Type B pancreatic cell (in vitro differentiated cells): ENCODE data around the gene ZNF148. TPM values are rescaled to one million over a fixed set of nuclear protein-coding genes. Genes with fewer than 3 reads are reported as not detected.

Source experiments
- DNase-seq: peaks from one replicate; pipeline ENCODE4 v3.0.0; 2021; ENCODE audit warnings: mixed read lengths; ENCODE audit not compliant: unreplicated experiment; ENCODE audit errors: extremely low spot score
- H3K27ac Mint-ChIP-seq: 2 replicates; pipeline ENCODE4 v1.8.0; 2021; ENCODE audit warnings: mild to moderate bottlenecking, mixed read lengths
- H3K27me3 Mint-ChIP-seq: 2 replicates; pipeline ENCODE4 v1.8.0; 2021; ENCODE audit warnings: mixed read lengths
- H3K36me3 Mint-ChIP-seq: 2 replicates; pipeline ENCODE4 v1.8.0; 2021; ENCODE audit warnings: mixed read lengths
- H3K4me1 Mint-ChIP-seq: one replicate; pipeline ENCODE4 v1.8.0; 2021; ENCODE audit warnings: mixed read lengths; ENCODE audit not compliant: unreplicated experiment
- H3K4me3 Mint-ChIP-seq: 2 replicates; pipeline ENCODE4 v1.8.0; 2021; ENCODE audit warnings: mild to moderate bottlenecking, mixed read lengths
- H3K9me3 Mint-ChIP-seq: 2 replicates; pipeline ENCODE4 v1.8.0; 2021; ENCODE audit warnings: mixed read lengths
- total RNA-seq: library from RNA; stranded (reverse); gene quantifications from 2 replicates; pipeline ENCODE4 v1.2.1, GENCODE V29; 2021; ENCODE audit warnings: low replicate concordance
- TF ChIP-seq, protein P1 (sequence below): fragments of 200-600 bp; sonication (generic); conservative IDR thresholded peaks from 2 replicates; pipeline ENCODE4 v1.5.0; 2021; ENCODE audit warnings: antibody characterized with exemption, mild to moderate bottlenecking

The ZNF148 gene
- total RNA-seq, 1 donor from 2014 or later = 46.4 TPM

GRCh38 chr3:125319765-125320164 lies 55.4 kb downstream of the ZNF148 start:
- H3K27ac Mint-ChIP-seq = no peak overlapping the region

DNA sequence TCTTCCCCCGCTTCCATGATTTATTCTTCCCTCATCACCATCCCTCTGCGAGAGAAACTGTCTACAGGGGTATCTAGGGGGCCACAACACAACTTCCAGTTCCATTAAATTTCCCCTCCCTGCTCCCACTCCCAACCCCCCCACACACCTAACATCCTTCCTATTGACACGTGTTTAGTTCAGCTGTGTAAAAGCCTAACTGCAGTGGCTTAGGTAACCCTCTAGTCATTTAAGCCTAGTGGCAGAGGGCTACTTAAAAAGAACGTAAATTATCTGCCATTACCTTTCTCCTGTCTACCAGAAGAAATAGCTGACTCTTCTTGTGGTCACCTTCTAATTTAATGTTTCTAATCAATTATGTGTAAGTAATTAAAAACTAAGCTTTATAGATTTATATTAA lies 56.3 kb downstream of the ZNF148 start:
- DNase-seq = no peak
- H3K36me3 Mint-ChIP-seq = peaks cover 23% of the 10 kb centered on the region
- TF ChIP-seq, protein P1, sequence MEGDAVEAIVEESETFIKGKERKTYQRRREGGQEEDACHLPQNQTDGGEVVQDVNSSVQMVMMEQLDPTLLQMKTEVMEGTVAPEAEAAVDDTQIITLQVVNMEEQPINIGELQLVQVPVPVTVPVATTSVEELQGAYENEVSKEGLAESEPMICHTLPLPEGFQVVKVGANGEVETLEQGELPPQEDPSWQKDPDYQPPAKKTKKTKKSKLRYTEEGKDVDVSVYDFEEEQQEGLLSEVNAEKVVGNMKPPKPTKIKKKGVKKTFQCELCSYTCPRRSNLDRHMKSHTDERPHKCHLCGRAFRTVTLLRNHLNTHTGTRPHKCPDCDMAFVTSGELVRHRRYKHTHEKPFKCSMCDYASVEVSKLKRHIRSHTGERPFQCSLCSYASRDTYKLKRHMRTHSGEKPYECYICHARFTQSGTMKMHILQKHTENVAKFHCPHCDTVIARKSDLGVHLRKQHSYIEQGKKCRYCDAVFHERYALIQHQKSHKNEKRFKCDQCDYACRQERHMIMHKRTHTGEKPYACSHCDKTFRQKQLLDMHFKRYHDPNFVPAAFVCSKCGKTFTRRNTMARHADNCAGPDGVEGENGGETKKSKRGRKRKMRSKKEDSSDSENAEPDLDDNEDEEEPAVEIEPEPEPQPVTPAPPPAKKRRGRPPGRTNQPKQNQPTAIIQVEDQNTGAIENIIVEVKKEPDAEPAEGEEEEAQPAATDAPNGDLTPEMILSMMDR = no peak
- no peaks in the 10 kb centered on the region for H3K9me3 Mint-ChIP-seq
- H3K4me3 Mint-ChIP-seq = no peak overlapping the region
- H3K27me3 Mint-ChIP-seq = no peaks in the 10 kb centered on the region
- peaks cover 3% of the 10 kb centered on the region for H3K4me1 Mint-ChIP-seq
- no peak overlapping the region for H3K27ac Mint-ChIP-seq

More at GRCh38 chr3:125319765-125320164, 55.4 kb downstream of the ZNF148 start:
- TF ChIP-seq, protein P1 = no peak
- Mint-ChIP-seq H3K4me1 (peaks cover 3% of the 10 kb centered on the region), H3K27me3 (no peaks in the 10 kb centered on the region), H3K36me3 (peaks cover 19% of the 10 kb centered on the region), H3K4me3 (no peak overlapping the region), H3K9me3 (no peaks in the 10 kb centered on the region)
- no peak for DNase-seq

GRCh38 chr3:125318167-125318865 lies 56.8 kb downstream of the ZNF148 start:
- Mint-ChIP-seq H3K27me3 (no peaks in the 10 kb centered on the region), H3K9me3 (no peaks in the 10 kb centered on the region), H3K27ac (no peak overlapping the region), H3K36me3 (peaks cover 24% of the 10 kb centered on the region), H3K4me3 (no peak overlapping the region), H3K4me1 (peaks cover 3% of the 10 kb centered on the region)
- TF ChIP-seq, protein P1 = no peak
- no peak for DNase-seq

DNA sequence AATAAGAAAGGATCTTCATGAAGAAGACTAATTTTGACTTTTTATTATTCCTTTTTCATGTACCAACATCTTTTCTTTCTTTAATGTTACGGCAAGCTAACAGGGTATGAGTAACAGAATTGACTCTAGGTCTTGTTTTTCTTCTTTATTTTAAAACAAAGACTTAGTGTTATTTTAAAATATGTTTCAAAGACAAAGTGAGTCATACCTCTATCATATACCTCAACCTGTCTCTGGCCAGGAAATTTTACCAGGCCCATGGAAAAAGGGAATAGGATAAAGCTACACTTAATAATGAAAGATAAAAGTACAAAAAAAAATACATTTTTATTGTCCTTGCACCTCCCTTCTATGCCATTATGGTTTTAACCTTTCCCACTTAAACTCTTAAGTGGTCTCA lies 57.4 kb downstream of the ZNF148 start:
- DNase-seq = no peak
- H3K9me3 Mint-ChIP-seq = no peaks in the 10 kb centered on the region
- H3K4me3 Mint-ChIP-seq = no peak overlapping the region
- no peak overlapping the region for H3K27ac Mint-ChIP-seq
- H3K36me3 Mint-ChIP-seq = peaks cover 27% of the 10 kb centered on the region
- TF ChIP-seq, protein P1 = no peak
- H3K27me3 Mint-ChIP-seq = no peaks in the 10 kb centered on the region
- H3K4me1 Mint-ChIP-seq = peaks cover 3% of the 10 kb centered on the region

DNA sequence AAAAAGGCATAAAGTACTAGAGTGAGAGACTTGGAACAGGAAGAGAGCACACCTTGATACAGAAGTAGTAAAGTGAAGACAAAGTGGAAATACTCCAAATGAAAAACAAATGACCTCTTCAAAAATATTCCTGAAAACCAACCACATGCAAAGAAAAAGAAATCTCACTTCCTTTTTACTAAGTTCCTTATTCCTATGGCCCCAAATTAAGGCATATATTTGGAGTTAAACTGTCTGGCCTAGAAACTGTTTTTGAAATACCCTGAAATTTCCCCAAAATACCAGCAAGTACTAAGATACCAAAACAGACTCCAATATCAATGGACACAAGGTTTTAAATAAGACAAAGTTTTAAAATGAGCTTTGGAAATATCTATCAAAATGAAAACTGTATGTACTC lies 58.2 kb downstream of the ZNF148 start:
- peaks cover 31% of the 10 kb centered on the region for H3K36me3 Mint-ChIP-seq
- H3K27ac Mint-ChIP-seq = no peak overlapping the region
- TF ChIP-seq, protein P1 = no peak
- no peak for DNase-seq
- no peaks in the 10 kb centered on the region for H3K9me3 Mint-ChIP-seq
- no peaks in the 10 kb centered on the region for H3K4me1 Mint-ChIP-seq
- H3K4me3 Mint-ChIP-seq = no peak overlapping the region
- H3K27me3 Mint-ChIP-seq = no peaks in the 10 kb centered on the region

GRCh38 chr3:125316246-125316645 lies 58.9 kb downstream of the ZNF148 start:
- no peaks in the 10 kb centered on the region for H3K27me3 Mint-ChIP-seq
- no peak for DNase-seq
- H3K9me3 Mint-ChIP-seq = no peaks in the 10 kb centered on the region
- TF ChIP-seq, protein P1 = no peak
- H3K36me3 Mint-ChIP-seq = peaks cover 36% of the 10 kb centered on the region
- no peak overlapping the region for H3K4me3 Mint-ChIP-seq
- H3K27ac Mint-ChIP-seq = no peak overlapping the region
- no peaks in the 10 kb centered on the region for H3K4me1 Mint-ChIP-seq
